Immature natural killer cell (primary cell): ENCODE measurements around the gene NOL8. TPM values are rescaled to one million over a fixed set of nuclear protein-coding genes. Genes with fewer than 3 reads are reported as not detected.

Experiments used
- polyA plus RNA-seq, 3 donors: library from polyadenylated mRNA; unstranded; fragments of 300-500 nt; fragmentation: Illumina TruSeq; gene quantifications; one replicate each; pipeline ENCODE4 v1.2.3, GENCODE V29; 2021

The NOL8 gene
- polyA plus RNA-seq, 3 donors from 2014 or later = 7.7 to 26.3 (median 10.5) TPM

Other genes starting within 250 kb of the NOL8 start
- 10 to 100 TPM; 33.0 to 51.3 (median 39.5) TPM for gene SPTLC1, start 209.9 kb downstream of the NOL8 start, polyA plus RNA-seq
- 10 to 100 TPM; 34.3 to 69.5 (median 52.9) TPM for gene IARS1, start 31.7 kb downstream of the NOL8 start, polyA plus RNA-seq
- 1 to 10 TPM; 4.5 to 9.7 (median 4.7) TPM for gene CENPP, start 603 bp upstream of the NOL8 start, polyA plus RNA-seq
- under 1 TPM in 1 of 3 donors, not detected in 2; 0.13 TPM for gene OGN, start 79.2 kb upstream of the NOL8 start, polyA plus RNA-seq
- under 1 TPM in 1 of 3 donors, not detected in 2; 0.09 TPM for gene OMD, start 99.1 kb upstream of the NOL8 start, polyA plus RNA-seq
- not detected for gene ASPN, start 157.2 kb upstream of the NOL8 start, polyA plus RNA-seq
- gene ECM2, start 210.6 kb upstream of the NOL8 start, polyA plus RNA-seq = under 1 TPM in 1 of 3 donors, not detected in 2; 0.16 TPM